ENCODE results near the gene CXCR1. TPM values are rescaled to one million over a fixed set of nuclear protein-coding genes. Genes with fewer than 3 reads are reported as not detected.

Gene CXCR1
- total RNA-seq (2022; extraction: Qiagen RNA extraction) = not detected in 5 replicates

GRCh38 chr2:218166791-218167190, at the start of gene CXCR1:
Gene CXCR1, minus strand, starts transcription at chr2:218166962. Its CDS starts 1,751 bp downstream, at chr2:218165211.

GRCh38 chr2:218125626-218126080, 41.1 kb downstream of the CXCR1 start, which contains the start of gene CXCR2:
Gene CXCR2, plus strand, starts transcription at chr2:218126028. Its CDS starts 8,774 bp downstream, at chr2:218134802.

Other genes with a start within 250 kb of the CXCR1 start
- gene TNS1, start 164.0 kb downstream of the CXCR1 start, total RNA-seq (2022; extraction: Qiagen RNA extraction) = 5.6 to 15.2 TPM (median 10.9 TPM) in 5 replicates
- not detected in 5 replicates for gene RUFY4, start 97.7 kb downstream of the CXCR1 start, total RNA-seq (2022; extraction: Qiagen RNA extraction)
- gene CXCR2, start 40.9 kb downstream of the CXCR1 start, total RNA-seq (2022; extraction: Qiagen RNA extraction) = 0.03 to 0.05 TPM in 2 of 5 replicates, not detected in the others
- 286 to 304 TPM (median 295 TPM) in 5 replicates for gene ARPC2, start 50.2 kb upstream of the CXCR1 start, total RNA-seq (2022; extraction: Qiagen RNA extraction)
- 0.08 to 0.17 TPM (median 0.11 TPM) in 5 replicates for gene GPBAR1, start 94.1 kb upstream of the CXCR1 start, total RNA-seq (2022; extraction: Qiagen RNA extraction)
- 123 to 183 TPM (median 129 TPM) in 5 replicates for gene AAMP, start 103.2 kb upstream of the CXCR1 start, total RNA-seq (2022; extraction: Qiagen RNA extraction)
- gene PNKD, start 103.6 kb upstream of the CXCR1 start, total RNA-seq (2022; extraction: Qiagen RNA extraction) = 51.5 to 73.2 TPM (median 69.8 TPM) in 5 replicates
- gene TMBIM1, start 125.5 kb upstream of the CXCR1 start, total RNA-seq (2022; extraction: Qiagen RNA extraction) = 116 to 133 TPM (median 127 TPM) in 5 replicates
- 0.15 to 0.21 TPM in 2 of 5 replicates, not detected in the others for gene CATIP, start 189.9 kb upstream of the CXCR1 start, total RNA-seq (2022; extraction: Qiagen RNA extraction)
- gene SLC11A1, start 215.3 kb upstream of the CXCR1 start, total RNA-seq (2022; extraction: Qiagen RNA extraction) = 0.15 to 0.41 TPM (median 0.28 TPM) in 5 replicates
- gene CTDSP1, start 232.9 kb upstream of the CXCR1 start, total RNA-seq (2022; extraction: Qiagen RNA extraction) = 58.4 to 80.3 TPM (median 74.6 TPM) in 5 replicates